Left lung (tissue), 14 donors: Measurements from ENCODE around the gene BEST3. TPM values are rescaled to one million over a fixed set of nuclear protein-coding genes. Genes with fewer than 3 reads are reported as not detected.

ENCODE experiments used
- ATAC-seq: fragments of 200-7000 bp; cut with Tn5 transposase; one replicate; pipeline ENCODE4 v1.9.1; 2020; ENCODE audit warnings: moderate library complexity
- DNase-seq, 4 donors: peaks; one replicate each; pipeline ENCODE4 v3.0.0-alpha.2; 2013 to 2020
- H3K27ac ChIP-seq, 2 donors: fragments of 200-600 bp; sonication (generic) in 1 of 2; one replicate each; pipeline versions ENCODE4 v1.5.0 to v1.8.0; 2020 to 2021
- H3K27me3 ChIP-seq, 2 donors: fragments of 200-600 bp; sonication (generic) in 1 of 2; one replicate each; pipeline versions ENCODE4 v1.5.0 to v1.8.0; 2020 to 2021
- H3K36me3 ChIP-seq, 2 donors: fragments of 200-600 bp; sonication (generic) in 1 of 2; one replicate each; pipeline versions ENCODE4 v1.5.0 to v1.8.0; 2020 to 2021
- H3K4me1 ChIP-seq, 2 donors: fragments of 200-600 bp; one replicate each; pipeline ENCODE4 v1.8.0; 2021
- H3K4me3 ChIP-seq, 2 donors: fragments of 200-600 bp; sonication (generic) in 1 of 2; one replicate each; pipeline versions ENCODE4 v1.5.0 to v1.8.0; 2020 to 2021; ENCODE audit warnings: mild to moderate bottlenecking in 1 of 2
- H3K9me3 ChIP-seq, 2 donors: fragments of 200-600 bp; sonication (generic) in 1 of 2; one replicate each; pipeline versions ENCODE4 v1.5.0 to v1.8.0; 2020 to 2021
- CTCF ChIP-seq, 2 donors: fragments of 200-600 bp; sonication (generic) in 1 of 2; IDR thresholded peaks; one replicate each; pipeline versions ENCODE4 v1.5.0 to v1.8.0; 2021; ENCODE audit warnings: antibody characterized with exemption in 2 of 2
- intact Hi-C, 2 donors: fragments of 100-400 bp; cut with DNase I; formaldehyde crosslinking; loops; one replicate each; pipeline versions ENCODE4 v1.11.2 to v1.14.2; 2022
- long read RNA-seq, 12 donors: library from polyadenylated mRNA in 2 of 12; unstranded in 2 of 12; transcript quantifications; one replicate each; pipeline ENCODE4 v2.0.0 and lab custom pipeline, GENCODE V29; 2019 to 2026
- polyA plus RNA-seq, 6 donors: library from polyadenylated mRNA; unstranded; fragments of 120-200 nt; gene quantifications; one replicate each; pipeline ENCODE4 v1.2.1, GENCODE V29; 2013; ENCODE audit not compliant: insufficient read length in 6 of 6
- total RNA-seq, 2 donors: library from RNA; stranded (reverse); fragmentation: NEBNext Ultra II Directional; extraction: Animal tissue kit (Norgen Biotek cat#: 25700); gene quantifications; one replicate each; pipeline ENCODE4 v1.2.1, GENCODE V29; 2021
- donor health status: DM: no; HTN: yes; CAD: no.
- donor health status: DM: no; HTN: no; CAD: no.

Gene BEST3
- total RNA-seq (not detected), polyA plus RNA-seq (under 1 TPM; 0.28 to 0.67 (median 0.45) TPM)
- long read RNA-seq, donor 1 = 0 reads
- long read RNA-seq, donor 2 = 0 reads
- long read RNA-seq, donor 3 = 0 reads
- long read RNA-seq, donor 4 = 0 reads
- long read RNA-seq, donor 5 = 0 reads
- long read RNA-seq, donor 6, partial matches to known transcripts = 0 of 1 reads
- long read RNA-seq, donor 6, other reads (novel, unspliced or antisense) = 0 of 1 reads
- long read RNA-seq, donor 7 = 0 reads
- long read RNA-seq, donor 8 = 0 reads
- long read RNA-seq, donor 9 = 0 reads
- long read RNA-seq, donor 10 = 0 reads
- long read RNA-seq, donor 11 = 0 reads
- long read RNA-seq, donor 12 = 0 reads

- Histone ChIP-seq H3K9me3 (no peaks in the 10 kb centered on the region), H3K4me1 (no peaks in the 10 kb centered on the region), H3K27ac (no peak within 1 kb of the TSS), H3K36me3 (no peaks in the 10 kb centered on the region), H3K27me3 (no peaks in the 10 kb centered on the region), H3K4me3 (no peak within 1 kb of the TSS)
- DNase-seq = no peak
- TF ChIP-seq CTCF (IDR thresholded peaks at IDR 0.05) = no peak
- intact Hi-C loops = no loop called here
- no peak for ATAC-seq
Observed at GRCh38 chr12:69698769-69699540, at the start of gene BEST3. Gene BEST3, minus strand, starts transcription at chr12:69699303. Its CDS starts 1,505 bp downstream, at chr12:69697798.

- no peak for TF ChIP-seq CTCF (IDR thresholded peaks at IDR 0.05)
- Histone ChIP-seq H3K27me3 (no peaks in the 10 kb centered on the region), H3K27ac (no peak overlapping the region), H3K9me3 (no peaks in the 10 kb centered on the region), H3K4me1 (peaks cover 0 to 10% of the 10 kb centered on the region in 2 donors), H3K4me3 (no peak overlapping the region), H3K36me3 (no peaks in the 10 kb centered on the region)
- no peak for DNase-seq
- ATAC-seq = no peak
- intact Hi-C loops = no loop called here
Observed at GRCh38 chr12:69744109-69744508, 45.0 kb upstream of the BEST3 start.

- intact Hi-C loops = no loop called here
- Histone ChIP-seq H3K4me1 (peaks cover 0 to 12% of the 10 kb centered on the region in 2 donors), H3K27me3 (no peaks in the 10 kb centered on the region), H3K36me3 (no peaks in the 10 kb centered on the region), H3K27ac (peak overlapping the region; percentile 82 to 87), H3K4me3 (peak overlapping the region; percentile 76 to 90), H3K9me3 (no peaks in the 10 kb centered on the region)
- no peak for TF ChIP-seq CTCF (IDR thresholded peaks at IDR 0.05)
- DNase-seq (peak; percentile 56 to 91 (median 74)), ATAC-seq (peak; percentile 71)
Observed at GRCh38 chr12:69739287-69740191, 40.4 kb upstream of the BEST3 start.

- ATAC-seq = peak; percentile 97
- Histone ChIP-seq H3K27me3 (no peaks in the 10 kb centered on the region), H3K36me3 (no peaks in the 10 kb centered on the region), H3K4me3 (peak within 1 kb of the TSS; percentile 76 to 90), H3K9me3 (no peaks in the 10 kb centered on the region), H3K4me1 (peaks cover 0 to 12% of the 10 kb centered on the region in 2 donors), H3K27ac (peak within 1 kb of the TSS; percentile 82 to 87)
- DNase-seq = peak; percentile 77 to 98 (median 93)
- intact Hi-C loops = no loop called here
- TF ChIP-seq CTCF (IDR thresholded peaks at IDR 0.05) = peak; percentile 69 to 78
Observed at GRCh38 chr12:69738351-69739286, 39.5 kb upstream of the BEST3 start, which contains the start of gene RAB3IP. Gene RAB3IP, plus strand, starts transcription at chr12:69738860. Its CDS starts 16,549 bp downstream, at chr12:69755409.
